ENCODE results near the gene TSFM.

Gene TSFM

DNA sequence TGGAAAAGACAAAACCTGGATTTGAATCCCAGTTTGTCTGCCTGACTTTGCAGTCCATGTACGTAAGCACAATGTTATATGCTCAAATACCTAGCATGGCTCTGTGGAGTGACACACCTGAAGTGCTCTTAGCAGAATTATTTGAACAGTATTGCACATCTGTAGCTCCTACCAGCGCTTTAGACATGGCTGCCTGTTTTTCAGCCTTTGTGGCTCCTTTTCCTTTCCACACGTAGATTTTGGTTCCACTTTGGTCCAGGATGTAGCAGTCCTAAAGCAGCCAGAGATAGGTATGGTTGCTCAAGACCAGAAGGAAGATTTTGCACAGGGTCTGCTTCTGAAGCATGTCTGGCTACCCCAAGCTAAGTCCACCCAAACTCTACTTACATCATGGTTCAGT, 26.8 kb downstream of the TSFM start:
- TF ChIP-seq, protein P1, sequence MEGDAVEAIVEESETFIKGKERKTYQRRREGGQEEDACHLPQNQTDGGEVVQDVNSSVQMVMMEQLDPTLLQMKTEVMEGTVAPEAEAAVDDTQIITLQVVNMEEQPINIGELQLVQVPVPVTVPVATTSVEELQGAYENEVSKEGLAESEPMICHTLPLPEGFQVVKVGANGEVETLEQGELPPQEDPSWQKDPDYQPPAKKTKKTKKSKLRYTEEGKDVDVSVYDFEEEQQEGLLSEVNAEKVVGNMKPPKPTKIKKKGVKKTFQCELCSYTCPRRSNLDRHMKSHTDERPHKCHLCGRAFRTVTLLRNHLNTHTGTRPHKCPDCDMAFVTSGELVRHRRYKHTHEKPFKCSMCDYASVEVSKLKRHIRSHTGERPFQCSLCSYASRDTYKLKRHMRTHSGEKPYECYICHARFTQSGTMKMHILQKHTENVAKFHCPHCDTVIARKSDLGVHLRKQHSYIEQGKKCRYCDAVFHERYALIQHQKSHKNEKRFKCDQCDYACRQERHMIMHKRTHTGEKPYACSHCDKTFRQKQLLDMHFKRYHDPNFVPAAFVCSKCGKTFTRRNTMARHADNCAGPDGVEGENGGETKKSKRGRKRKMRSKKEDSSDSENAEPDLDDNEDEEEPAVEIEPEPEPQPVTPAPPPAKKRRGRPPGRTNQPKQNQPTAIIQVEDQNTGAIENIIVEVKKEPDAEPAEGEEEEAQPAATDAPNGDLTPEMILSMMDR (IDR thresholded peaks at IDR 0.05; ENCODE audit: insufficient read depth, low read length, poor library complexity, severe bottlenecking) = no peak
- H3K36me3 ChIP-seq (ENCODE audit: control insufficient read depth, insufficient read depth, low read length) = peaks cover 5% of the 10 kb centered on the region; the same call in 1 of the 2 replicates
- H3K27me3 ChIP-seq (replicated peaks; ENCODE audit: control insufficient read depth, insufficient read depth, low read length) = no peaks in the 10 kb centered on the region

DNA sequence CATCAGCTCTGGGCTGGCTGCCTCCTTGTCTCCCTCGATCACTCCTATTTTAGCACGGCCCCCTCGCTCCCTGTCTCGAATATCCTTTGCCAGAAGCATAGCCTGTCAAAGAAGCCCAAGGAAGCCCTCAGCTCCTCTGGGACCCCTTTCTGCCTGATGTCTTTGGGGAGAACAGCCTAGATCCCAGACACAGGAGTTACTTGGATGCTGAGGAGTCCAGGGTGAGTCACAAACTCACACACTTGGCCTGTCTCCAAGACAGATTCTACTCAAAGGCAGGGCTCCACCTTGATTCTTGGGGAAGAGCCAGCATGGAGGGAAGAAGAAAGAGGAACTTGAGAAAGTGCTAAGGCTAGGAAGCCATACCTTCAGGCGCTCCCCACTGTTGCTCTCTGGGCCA, 27.9 kb downstream of the TSFM start:
- H3K27me3 ChIP-seq (replicated peaks; ENCODE audit: control insufficient read depth, insufficient read depth, low read length) = no peaks in the 10 kb centered on the region
- H3K36me3 ChIP-seq (ENCODE audit: control insufficient read depth, insufficient read depth, low read length) = peaks cover 5% of the 10 kb centered on the region; the same call in 1 of the 2 replicates
- TF ChIP-seq, protein P1 (IDR thresholded peaks at IDR 0.05; ENCODE audit: insufficient read depth, low read length, poor library complexity, severe bottlenecking) = no peak
- DNase-seq (ENCODE audit: extremely low read depth, insufficient read length) = no peak
- H3K4me3 ChIP-seq (replicated peaks; ENCODE audit: low read depth, low read length) = no peak overlapping the region

More for the DNA sequence above, 26.8 kb downstream of the TSFM start:
- no peak for DNase-seq (ENCODE audit: extremely low read depth, insufficient read length)
- H3K4me3 ChIP-seq (replicated peaks; ENCODE audit: low read depth, low read length) = no peak overlapping the region

DNA sequence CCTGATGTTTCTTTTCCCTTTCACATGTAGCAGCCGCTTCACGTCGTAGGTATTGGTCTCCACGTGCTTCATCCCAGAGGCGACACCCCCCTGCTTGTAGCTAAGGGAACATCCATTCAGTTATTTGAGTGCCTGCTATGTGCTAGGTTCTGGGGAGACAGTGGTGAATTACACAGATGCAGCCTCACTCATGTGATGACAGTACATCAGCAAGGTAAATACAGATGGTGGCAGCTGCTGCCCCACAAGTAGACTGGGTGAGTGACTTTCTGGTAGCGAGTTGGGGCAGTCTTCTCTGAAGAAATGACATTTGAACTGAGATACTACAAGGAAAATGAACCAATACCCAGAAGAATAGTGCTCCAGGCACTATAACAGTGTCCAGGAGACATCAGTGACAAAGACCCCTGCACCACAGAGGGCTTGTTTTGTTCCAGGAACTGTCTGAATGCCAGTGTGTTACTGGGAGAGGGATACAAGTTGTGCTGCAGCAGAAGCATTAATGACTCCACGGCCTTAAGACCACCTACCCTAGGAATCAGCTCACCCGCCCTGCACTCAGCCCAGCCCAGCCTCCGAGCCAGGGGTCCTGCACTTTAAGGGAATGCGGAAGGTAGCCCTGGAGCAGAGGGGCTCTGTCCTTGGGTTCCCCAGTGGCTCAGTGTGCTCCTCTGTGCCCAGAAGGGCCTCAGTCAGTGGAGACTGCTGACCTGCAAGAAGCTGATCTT, 28.6 kb downstream of the TSFM start:
- peaks cover 5% of the 10 kb centered on the region; the same call in 1 of the 2 replicates for H3K36me3 ChIP-seq (ENCODE audit: control insufficient read depth, insufficient read depth, low read length)
- TF ChIP-seq, protein P1 (IDR thresholded peaks at IDR 0.05; ENCODE audit: insufficient read depth, low read length, poor library complexity, severe bottlenecking) = no peak
- no peaks in the 10 kb centered on the region for H3K27me3 ChIP-seq (replicated peaks; ENCODE audit: control insufficient read depth, insufficient read depth, low read length)
- no peak for DNase-seq (ENCODE audit: extremely low read depth, insufficient read length)
- H3K4me3 ChIP-seq (replicated peaks; ENCODE audit: low read depth, low read length) = no peak overlapping the region

DNA sequence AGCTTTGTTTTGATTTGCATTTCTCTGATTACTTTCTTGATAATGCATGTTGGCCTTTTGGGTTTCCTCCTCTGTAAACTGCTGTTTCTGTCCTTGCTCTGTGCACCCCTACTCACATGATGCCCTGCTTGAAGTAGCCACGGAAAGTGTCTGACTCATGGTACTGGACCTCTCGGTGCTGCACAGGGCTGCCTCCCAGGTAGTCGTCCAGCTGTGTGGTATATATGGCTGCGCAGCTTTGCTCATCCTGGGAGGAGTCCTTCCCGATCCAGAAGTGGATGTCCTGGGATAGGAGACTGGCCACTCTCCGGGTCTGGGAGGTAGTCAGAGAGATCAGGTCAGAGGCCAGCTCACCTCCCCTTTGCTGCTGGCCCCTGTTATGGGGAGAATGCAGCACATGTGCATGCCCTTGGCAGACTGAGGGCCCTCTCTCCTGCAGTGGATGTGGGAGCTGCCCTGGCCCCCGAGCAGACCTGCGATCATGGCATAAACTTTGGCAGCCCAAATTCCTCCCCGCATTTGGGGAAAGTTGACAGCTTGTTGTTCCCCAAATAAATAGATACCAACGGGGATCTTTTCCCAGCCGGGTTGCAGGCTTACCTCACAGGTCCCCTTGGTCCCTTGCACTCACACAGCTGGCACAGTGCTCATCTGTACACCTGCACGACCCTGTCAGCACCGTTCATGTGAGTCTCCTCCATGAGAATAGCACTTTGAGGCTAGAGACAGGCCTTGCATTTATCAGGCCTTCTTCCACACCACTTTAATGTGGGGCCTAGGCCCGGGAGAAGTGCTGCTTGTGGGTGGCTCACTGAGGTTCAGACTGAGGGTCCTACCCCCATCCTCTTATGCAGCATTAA, 30.8 kb downstream of the TSFM start:
- H3K4me3 ChIP-seq (replicated peaks; ENCODE audit: low read depth, low read length) = no peak overlapping the region
- TF ChIP-seq, protein P1 (IDR thresholded peaks at IDR 0.05; ENCODE audit: insufficient read depth, low read length, poor library complexity, severe bottlenecking) = no peak
- no peak for DNase-seq (ENCODE audit: extremely low read depth, insufficient read length)
- H3K27me3 ChIP-seq (replicated peaks; ENCODE audit: control insufficient read depth, insufficient read depth, low read length) = no peaks in the 10 kb centered on the region
- no peaks in the 10 kb centered on the region; the same call in 1 of the 2 replicates for H3K36me3 ChIP-seq (ENCODE audit: control insufficient read depth, insufficient read depth, low read length)

DNA sequence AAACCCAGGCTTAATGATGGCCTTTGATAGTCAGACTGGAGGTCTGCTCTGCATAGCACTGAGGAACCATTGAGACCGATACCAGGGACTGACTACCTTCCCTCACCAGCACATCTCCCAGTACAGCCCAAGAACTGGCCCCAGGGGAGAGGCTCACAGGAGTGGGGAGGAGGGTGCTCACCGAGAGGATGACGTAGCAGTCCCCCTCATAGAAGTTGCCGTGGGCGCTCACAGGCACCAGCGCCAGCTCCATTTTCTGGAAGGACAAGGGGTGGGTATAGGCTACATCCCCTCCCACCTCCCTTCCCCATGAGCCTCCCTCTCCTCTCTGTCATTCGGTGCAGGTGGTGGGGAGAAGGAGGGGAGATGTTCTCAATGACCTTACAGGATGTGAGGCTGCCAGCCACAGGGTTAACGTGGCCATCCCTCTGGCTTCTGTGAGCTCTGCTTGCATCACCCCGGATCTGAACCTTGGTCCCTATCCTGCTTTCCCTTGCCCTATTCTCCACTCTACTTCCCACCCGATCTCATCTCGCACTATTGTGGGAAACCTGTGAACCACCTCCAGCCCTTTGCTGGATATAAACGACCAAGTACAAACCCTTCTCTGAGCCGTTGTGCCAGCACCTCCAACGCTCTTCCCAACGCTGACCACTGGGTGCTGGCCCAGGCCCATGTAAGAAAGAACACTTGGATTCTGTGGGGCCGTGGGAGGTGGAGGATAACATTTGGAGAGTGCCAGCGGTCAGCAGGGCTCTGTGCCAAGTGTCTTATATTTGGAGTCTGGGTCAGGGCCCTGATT, 31.6 kb downstream of the TSFM start:
- Histone ChIP-seq H3K36me3 (ENCODE audit: control insufficient read depth, insufficient read depth, low read length) (peaks cover 1% of the 10 kb centered on the region; the same call in 1 of the 2 replicates), H3K27me3 (replicated peaks; ENCODE audit: control insufficient read depth, insufficient read depth, low read length) (no peaks in the 10 kb centered on the region), H3K4me3 (replicated peaks; ENCODE audit: low read depth, low read length) (no peak overlapping the region)
- TF ChIP-seq, protein P1 (IDR thresholded peaks at IDR 0.05; ENCODE audit: insufficient read depth, low read length, poor library complexity, severe bottlenecking) = no peak
- no peak for DNase-seq (ENCODE audit: extremely low read depth, insufficient read length)
